ENCODE results near the gene SHANK2. TPM values are rescaled to one million over a fixed set of nuclear protein-coding genes. Genes with fewer than 3 reads are reported as not detected.

Gene SHANK2
- total RNA-seq, 1 donor from 2014 or later: 10.9 TPM

GRCh38 chr11:71244116-71244810 lies 8.1 kb downstream of the SHANK2 start:
- H3K4me3 ChIP-seq (ENCODE audit: low read depth, low read length): no peak overlapping the region
- no peak for DNase-seq (ENCODE audit: low read depth)
- no peak for TF ChIP-seq CTCF (conservative IDR thresholded peaks at IDR 0.05; ENCODE audit: low read depth, low read length)

- DNase-seq (ENCODE audit: low read depth): no peak
- H3K4me3 ChIP-seq (ENCODE audit: low read depth, low read length): no peak overlapping the region
- TF ChIP-seq CTCF (conservative IDR thresholded peaks at IDR 0.05; ENCODE audit: low read depth, low read length): no peak
Measured at GRCh38 chr11:71242391-71242790, 10.0 kb downstream of the SHANK2 start.

- peak overlapping the region; percentile 21 for H3K4me3 ChIP-seq (ENCODE audit: low read depth, low read length)
- no peak for DNase-seq (ENCODE audit: low read depth)
- no peak for TF ChIP-seq CTCF (conservative IDR thresholded peaks at IDR 0.05; ENCODE audit: low read depth, low read length)
Measured at GRCh38 chr11:71241721-71242259, 10.6 kb downstream of the SHANK2 start.

- H3K4me3 ChIP-seq (ENCODE audit: low read depth, low read length): peak overlapping the region; percentile 21
- DNase-seq (ENCODE audit: low read depth): peak; percentile 91
Measured at GRCh38 chr11:71240865-71241691, 11.3 kb downstream of the SHANK2 start.

GRCh38 chr11:71240061-71240690 lies 12.2 kb downstream of the SHANK2 start:
- H3K4me3 ChIP-seq (ENCODE audit: low read depth, low read length): no peak overlapping the region
- DNase-seq (ENCODE audit: low read depth): no peak
- TF ChIP-seq CTCF (conservative IDR thresholded peaks at IDR 0.05; ENCODE audit: low read depth, low read length): no peak

More at GRCh38 chr11:71240865-71241691, 11.3 kb downstream of the SHANK2 start:
- no peak for TF ChIP-seq CTCF (conservative IDR thresholded peaks at IDR 0.05; ENCODE audit: low read depth, low read length)

- no peak overlapping the region for H3K4me3 ChIP-seq (ENCODE audit: low read depth, low read length)
- DNase-seq (ENCODE audit: low read depth): no peak
- TF ChIP-seq CTCF (conservative IDR thresholded peaks at IDR 0.05; ENCODE audit: low read depth, low read length): no peak
Measured at GRCh38 chr11:71239581-71239980, 12.8 kb downstream of the SHANK2 start.
